Left hindlimb (tissue), 1 donor: ENCODE data around the gene ZBTB20.

ENCODE experiments used
- DNase-seq: peaks from one replicate; pipeline ENCODE4 v3.0.0-alpha.2; 2018

The ZBTB20 gene

DNA sequence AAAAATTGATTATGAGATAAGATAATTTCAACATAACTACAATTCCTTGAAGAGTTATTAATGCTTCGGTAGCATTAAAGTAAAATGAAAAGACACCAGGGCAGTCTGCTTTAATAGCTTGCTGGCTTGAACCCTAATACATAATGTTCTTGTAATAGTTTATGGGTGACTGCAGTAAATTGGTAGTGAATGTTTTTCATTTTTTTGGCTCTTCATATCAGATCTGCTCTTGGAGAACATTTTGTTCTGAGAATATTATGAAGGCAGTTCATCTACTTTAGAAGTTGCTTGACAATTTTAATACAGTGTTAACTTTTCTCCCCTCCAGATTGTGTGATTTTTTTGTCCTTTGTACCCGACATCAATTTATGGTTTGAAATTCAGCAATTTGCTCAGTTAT lies 128.4 kb downstream of the ZBTB20 start:
- no peak for DNase-seq

DNA sequence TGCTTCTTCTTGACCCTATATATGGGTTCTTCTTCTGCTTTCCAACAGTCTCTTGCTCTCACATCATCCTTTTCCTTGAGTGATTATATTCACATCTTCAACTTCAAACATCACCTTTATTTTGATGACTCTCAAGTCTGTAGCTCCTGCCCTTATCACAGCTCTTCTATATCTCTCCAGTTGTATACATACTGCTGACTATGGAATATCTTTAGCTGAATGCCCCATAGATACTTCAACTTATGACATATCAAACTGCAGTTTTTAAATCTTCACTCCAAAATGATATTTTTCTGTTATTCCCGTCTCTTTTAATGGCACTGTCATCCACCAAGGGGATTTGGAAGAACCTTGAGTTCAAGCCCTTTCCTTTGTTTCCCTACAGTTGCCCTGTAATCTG lies 139.1 kb downstream of the ZBTB20 start:
- no peak for DNase-seq

DNA sequence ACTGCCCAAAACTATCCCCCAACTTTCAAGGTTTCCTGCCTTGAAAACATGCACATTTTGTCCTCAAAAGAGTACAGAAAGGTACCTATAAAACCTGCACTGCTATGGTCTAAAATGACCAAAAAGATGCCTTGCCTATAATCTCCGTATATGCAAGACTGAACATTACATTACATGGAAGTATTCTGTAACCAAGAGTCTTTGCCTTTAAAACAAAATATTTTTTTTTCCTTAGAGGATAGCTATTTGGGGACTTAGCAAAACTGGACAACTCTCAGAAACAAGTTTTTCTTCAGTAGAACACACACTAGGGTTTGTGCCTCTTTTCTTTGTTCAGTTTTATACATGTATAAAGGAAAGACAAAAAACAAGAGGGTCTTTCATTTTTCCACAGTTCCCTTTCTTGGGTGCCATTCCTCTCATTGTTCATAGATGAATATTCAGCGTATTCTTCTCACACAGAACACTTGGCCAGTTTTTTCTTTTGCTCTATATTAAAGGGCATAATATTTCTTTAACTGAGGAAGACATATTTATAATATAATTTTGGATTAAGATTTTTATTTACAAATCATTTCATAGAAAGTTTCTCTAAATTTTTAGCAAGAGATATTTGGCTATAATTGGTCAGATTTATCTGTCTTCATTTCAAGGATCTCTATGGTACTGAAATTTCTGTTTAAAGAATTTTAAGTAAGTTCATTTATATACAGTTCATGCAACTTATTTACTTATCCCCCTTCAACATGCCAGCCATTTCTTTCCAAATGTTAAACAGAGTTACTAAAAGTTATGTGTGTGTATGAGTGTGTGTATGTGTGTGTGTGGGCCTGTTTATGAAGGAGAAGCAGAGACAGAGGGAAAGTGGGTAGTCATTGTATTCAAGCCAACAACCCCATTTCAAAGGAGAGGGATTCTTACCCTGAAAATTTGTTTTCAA lies 142.6 kb downstream of the ZBTB20 start:
- no peak for DNase-seq

DNA sequence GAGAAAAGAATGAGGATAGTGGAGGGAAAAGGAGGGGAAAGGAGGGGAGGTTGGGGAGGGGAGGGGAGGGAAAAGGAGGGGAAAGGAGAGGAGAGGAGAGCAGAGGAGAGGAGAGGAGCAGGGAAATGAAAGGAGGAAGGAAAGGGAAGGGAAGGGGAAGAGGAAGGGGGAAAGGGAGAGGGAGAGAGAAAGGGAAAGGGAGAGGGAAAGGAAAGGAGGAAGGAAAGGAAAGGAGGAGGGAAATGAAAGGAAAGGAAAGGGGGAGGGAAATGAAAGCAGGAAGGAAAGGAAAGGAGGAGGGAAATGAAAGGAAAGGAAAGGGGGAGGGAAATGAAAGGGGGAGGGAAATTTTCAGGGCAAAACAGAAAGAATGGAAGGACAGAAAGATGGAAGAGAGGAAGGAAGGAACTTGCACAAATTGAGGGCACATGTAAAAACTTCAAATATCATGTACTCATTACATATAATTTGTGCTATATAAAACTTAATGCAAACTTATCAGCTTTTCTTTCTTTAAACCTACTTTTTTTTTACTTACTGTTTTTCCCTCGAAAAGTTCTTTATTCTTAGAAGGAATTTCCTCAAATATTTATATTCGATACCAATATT lies 148.0 kb downstream of the ZBTB20 start:
- DNase-seq: no peak

DNA sequence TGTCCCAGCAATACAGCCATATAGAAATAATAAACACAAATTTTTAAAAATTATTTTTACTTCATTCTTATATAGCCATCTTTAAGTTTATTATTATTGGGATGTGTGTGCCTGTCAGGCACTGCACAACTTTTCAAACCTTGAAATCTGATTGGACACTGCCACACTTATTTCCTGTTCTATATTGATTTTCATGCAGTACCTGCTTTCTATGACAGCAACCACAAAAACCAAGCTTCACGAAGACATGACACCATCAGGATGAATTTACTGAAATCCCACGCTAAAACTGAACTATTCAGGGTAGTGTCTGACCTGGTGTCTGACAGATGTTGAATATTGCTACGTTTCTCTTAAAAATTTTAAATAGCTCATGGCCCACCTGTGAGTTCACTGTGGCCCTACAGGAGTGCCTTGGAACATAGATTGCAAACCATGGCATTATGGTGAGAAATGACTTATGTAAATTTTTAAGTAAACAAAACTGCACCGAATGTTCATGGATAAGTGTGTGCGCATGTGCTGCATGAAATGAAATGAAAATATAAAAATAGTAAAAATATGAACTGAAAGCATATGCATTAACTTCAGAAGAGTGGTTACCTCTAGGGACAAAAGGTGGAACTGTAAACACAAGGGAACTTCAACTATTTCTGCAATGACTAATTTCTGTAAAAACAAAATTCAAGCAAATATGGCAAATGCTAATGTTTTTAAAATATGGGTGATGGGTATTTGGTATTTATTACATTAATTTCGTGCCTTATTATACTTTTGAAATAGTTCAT lies 152.3 kb downstream of the ZBTB20 start:
- DNase-seq: no peak

DNA sequence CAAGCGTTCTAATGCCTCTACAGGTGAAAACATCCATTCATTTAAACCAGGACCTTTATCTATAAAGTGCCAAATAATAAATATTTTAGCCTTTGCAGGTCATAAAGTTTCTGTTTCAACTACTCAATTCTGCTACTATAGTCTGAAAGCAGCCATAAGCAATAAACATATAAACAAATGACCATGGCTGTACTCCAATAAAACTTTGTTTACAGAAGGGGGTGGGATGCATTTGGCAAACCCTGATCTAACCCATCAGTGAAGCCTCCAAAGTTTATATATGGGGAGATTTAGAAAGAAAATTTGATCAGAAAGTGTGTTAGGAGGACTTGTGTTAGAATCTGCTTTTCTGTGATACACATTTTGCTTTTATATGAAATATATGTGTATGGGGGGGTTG lies 161.3 kb downstream of the ZBTB20 start:
- DNase-seq: no peak

DNA sequence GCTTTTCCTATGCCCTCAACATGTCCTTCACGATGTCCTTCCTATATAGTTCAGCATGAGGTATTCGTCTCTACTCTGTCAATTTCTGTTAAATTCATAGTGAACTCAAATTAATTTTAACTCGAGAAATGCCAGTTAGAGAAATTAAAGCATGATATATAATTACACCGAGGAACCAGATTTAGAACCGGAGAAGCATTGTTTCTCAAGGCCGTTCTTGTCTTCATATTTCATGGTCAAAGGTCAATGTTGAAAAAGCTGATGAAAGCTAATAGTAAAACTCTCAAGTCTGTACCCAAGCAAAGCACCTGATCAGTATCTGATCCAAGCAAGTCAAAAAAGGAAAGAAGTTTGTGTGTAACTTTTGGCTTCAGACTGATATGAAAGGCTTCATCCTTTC lies 163.8 kb downstream of the ZBTB20 start:
- no peak for DNase-seq

DNA sequence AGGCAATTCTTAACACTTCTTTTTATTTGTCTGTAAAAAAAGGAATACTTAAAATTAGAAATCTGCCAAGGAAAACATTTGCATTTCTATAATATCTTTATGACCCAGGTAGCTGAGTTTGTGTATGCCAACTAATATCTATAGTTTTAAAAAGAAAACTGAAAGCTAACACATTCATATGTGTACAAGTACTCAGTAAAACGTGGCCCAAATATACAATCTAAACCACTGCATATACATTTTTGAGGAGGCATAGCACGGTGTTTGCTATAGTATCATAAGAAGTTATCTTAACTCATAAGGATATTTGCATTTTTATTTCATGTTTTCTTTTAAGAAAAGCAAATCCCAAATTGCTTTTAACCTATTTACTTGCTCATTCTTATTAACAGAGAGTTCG lies 172.7 kb downstream of the ZBTB20 start:
- DNase-seq: no peak

DNA sequence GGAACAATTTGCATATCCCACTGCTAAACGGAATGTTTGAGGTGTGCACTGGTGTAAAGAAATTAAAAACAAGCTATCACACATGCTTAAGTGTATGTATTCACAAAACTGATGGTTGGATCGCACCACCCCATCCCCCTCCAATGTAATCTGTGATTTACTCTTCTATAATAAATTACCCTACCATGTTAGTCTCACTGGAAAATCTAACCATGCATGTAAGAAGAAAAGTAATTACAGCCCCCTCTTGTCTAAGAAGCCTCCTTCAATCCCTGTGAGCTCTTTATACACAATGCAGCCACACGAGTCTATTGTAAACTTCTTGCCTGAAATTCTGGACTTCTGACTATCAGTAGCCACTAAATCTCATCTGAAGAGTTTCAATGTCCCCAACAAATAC lies 173.6 kb downstream of the ZBTB20 start:
- DNase-seq: no peak

DNA sequence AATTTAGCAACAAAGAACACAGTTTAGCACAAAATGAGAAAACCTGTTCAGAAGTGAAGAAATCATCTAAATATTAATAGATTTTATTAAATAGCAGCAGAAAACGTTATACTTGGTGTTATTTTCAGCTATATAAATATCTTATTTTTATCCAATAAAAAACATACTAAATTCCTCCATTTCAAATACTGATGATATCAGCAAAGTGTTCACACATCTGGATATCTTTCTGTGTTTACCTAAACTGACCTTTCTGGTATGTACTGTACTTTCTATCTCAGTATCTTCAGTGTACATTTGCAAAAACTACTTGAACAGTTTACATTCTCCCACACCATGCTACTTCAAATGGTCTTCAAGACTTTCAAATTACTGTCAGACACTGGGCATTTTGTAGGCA lies 179.9 kb downstream of the ZBTB20 start:
- DNase-seq: no peak

DNA sequence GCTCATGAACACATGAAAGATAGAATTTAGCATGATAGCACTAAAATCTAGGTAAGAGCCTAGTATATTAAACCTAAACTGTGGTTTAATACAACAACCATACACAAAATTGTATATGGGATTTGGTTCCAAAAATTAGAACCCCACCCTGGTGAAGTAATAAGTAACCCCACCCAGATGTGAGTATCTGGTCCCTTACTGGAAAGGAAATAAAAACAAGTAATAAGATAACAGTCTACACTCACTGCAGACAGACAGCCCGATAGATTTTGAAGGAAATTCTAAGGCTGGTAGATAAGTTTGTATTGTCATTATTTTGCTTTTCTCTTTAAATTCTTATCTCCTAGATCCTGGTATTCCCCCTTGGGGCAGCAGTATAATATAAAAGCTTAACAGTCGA lies 184.9 kb downstream of the ZBTB20 start:
- DNase-seq: no peak

DNA sequence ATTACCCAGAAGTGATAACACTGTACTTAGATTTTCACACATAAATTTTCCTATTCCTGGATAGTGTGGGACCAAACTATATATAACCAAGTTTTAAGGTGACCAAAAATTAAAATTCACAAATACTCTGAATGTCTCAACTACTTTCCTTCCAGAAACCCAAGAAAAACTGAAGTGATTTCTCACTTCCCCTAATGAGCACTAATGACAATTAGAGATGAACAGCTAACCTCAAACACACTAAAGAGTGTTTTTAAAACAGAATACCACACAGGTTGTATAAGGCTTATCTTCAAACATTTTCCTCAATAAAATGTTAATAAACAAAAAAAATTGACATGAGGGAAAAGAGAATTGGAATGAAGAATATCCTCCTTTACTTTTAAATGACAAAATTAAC lies 188.2 kb downstream of the ZBTB20 start:
- no peak for DNase-seq

DNA sequence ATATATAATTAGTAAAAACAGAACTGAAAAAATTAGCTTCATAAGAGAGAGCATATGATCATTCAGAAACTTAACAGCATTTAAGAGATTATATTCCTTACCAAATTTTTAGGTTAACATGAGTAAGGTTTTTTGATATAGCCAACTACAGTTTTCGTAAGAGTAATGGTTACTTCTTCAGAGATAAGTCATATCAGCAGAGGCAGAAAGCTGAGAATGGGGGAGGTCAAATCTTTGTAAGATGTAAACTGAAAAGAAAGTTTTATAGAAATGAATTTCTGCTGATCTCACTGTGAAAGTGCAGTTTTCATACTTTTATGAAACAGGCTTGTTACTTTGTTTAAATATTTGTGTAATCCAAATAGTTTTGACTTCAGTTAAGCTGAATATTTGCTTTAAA lies 193.3 kb downstream of the ZBTB20 start:
- DNase-seq: no peak

DNA sequence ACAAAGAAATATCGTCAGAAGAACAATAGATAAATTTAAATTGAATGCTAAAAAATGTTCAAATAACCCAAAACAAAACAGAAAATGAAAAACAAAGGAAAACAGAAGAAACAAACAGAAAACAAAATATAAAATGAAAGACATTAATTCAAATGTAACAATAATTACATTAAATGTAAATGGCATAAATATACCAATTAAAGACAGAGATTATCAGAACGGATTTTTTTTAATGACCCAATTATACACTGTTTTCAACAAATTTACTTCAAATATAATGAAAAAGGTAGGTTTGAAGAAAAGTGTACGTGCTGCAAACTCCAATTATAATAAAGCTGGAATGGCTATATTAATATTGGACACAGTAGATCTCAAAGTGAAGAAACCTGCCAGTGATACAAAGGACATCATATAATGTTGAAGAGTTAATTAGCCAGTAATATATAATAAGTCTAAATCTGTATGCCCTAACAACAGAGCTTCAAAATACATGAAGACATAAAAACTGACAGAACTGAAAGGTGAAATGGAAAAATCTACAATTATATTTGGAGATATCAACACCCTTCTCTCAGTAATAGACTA lies 193.8 kb downstream of the ZBTB20 start:
- DNase-seq: no peak

DNA sequence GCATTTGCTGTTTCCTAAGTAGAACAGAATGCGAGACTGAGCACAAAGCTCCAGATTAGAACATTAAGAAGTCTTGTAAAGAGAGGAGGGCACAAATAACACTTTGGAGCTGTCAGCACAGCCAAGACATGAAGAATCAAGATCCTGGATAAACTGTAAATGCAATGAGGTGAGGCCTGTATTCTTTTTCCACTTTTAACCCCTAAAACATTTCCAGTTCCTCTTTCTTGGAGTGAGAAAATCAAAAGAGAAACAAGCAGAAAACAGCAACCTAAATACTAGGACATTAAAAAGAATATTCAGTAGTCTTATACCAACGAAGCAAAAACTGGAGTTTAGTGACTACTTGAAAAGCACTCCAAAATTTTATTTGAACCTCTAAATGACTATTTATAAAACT lies 204.3 kb downstream of the ZBTB20 start:
- no peak for DNase-seq

DNA sequence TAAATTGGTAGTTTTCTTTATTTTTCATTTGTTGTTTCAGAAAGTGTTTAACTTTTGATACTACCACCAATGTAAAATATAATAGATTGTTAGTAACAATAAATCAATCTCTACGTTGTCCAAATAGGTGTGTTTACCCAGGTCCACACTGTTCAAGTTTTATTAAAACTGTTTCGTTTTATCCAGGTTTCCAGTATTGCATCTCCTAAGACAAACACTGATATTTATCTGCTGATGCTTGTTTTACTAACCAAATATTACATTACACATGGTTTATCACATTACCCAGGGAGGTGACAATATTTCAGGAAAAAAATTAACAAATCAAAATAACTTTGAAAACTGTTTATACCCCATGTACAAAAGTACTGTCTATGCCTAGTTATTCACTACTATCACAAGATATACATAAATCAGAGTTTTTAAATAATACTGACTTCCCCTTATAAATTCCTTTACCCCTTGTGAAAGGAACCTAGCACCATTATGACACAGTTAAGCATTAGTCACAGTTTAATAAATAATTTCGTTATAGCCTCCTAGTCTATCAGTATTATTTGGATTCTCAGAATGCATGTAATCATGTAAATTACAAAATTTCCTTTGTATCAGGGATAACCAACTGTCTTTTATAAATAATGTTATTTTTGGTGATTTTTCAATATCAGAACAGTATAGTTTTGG lies 205.3 kb downstream of the ZBTB20 start:
- DNase-seq: no peak

DNA sequence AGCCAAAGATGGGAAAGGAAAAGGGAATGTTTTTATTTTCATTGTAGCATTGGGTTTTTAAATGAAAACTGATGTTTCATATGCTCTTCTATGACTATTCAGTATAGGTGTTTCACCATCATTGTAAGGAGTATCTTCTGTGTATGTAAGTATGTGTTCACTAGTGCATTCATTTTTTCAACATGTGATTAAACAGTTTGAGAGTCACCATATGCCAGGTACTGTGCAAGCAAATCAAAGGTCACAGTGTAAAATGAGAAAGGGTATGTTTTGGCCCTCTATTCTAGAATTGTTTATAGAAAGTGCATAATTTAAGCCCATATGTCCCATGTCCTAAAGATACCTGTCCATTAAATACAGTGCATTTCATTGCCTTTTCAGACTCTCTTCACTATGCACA lies 207.2 kb downstream of the ZBTB20 start:
- no peak for DNase-seq

DNA sequence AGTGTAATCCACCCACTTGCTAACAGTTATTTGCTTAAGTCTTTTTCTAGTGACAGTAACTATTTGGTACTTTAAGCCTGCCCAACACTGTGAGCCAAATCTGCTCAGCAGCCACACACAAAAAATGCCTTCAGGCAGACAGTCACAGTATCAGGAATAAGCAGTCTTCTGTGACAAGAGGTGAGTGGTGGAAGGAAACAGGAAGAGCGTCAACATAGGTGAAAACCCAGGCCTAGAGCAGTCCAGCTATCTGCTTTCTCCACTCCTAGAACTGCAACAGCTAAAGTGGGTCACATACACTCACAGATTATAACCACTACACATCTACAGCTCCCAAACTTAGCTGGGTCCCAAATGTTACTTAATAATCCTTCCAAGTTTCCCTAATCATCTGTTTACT lies 213.7 kb downstream of the ZBTB20 start:
- DNase-seq: no peak

DNA sequence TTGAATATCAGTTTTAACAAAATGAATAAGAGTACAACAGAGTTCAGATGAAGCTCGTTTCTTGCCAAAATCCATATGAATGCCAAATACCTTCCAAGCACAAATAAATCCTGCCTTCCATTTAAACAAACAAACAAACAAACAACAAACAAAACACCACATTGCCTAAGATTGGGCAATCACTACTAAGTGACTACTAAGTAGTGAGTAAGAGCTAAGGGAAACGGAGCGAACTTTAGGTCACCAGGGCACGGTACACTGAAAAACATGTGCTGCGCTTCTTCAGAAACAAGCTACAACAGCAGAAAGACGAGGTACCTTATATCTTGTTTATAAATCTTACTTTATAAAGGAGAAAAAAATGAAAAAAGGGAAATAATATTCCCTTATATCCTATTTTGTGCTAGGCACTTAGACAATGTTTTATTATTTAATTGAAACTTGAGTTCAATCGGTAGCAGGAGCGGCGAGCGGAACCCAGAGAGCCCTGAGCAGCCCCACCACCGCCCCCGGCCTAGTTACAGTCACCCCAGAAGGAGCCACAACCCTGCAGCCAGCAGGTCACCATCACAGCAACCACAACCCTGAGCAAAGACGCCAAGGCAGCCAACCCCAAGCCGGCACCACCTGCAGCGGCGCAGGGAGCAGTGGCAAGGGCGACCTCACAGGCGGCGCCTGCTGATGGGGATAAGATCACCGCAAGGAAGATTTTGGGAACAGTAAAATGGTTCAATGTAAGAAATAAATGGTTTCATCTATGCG lies 216.9 kb downstream of the ZBTB20 start:
- no peak for DNase-seq

DNA sequence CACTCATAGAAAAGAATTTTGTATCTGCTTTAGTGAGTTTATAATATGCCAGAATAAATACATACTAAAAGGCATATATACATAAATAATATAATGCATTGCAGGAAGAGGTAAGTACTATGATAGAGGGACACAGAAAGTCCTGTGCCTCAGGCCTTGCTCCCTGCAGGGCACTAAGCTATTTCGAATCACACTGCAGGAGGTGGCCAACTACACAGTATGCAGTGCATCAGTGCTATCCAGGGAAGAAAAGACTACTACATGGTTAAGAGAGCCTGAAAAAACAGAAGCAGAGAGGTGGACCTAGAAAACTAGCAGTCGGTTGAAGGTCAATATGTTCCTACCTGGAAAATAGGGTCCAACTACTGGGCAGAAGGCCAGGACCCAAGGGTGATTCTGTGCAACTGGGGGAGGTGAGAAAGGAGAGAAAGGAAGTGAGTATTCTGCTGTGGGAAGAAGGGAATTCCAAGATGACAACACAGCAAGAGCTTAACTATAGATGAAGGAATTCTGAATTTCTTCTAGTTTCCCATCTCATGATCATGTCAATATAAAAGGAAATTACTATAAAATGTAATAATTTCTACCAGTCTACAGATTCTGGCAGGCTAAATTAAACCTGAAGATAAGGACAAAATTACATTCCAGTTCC lies 218.0 kb downstream of the ZBTB20 start:
- no peak for DNase-seq

DNA sequence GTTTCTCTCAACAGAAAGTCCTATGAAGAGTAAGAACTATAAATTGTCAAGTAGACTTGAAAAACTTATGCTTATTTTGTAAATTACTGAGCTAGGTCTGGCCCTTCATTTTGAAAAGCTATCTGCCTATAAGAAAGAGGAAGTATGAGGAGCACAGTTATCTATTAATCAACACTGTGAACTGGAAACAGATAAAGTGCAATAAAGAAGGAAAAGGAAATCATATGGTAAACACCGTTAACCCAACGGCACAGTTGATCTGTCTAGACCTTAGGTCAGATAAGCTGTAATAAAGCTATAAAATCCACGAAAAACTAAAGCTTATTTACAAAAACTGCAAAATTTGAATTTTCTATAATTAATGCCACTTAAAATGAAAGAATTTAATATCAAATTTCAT lies 242.5 kb downstream of the ZBTB20 start:
- no peak for DNase-seq
